Measurements from ENCODE around the gene PLEKHF1.

- TF ChIP-seq CTCF (conservative IDR thresholded peaks at IDR 0.05; ENCODE audit: low read depth, low read length) (no peak), EZH2 (IDR thresholded peaks at IDR 0.05; ENCODE audit: low read length, unreplicated experiment) (no peak), EZH2phosphoT487 (IDR thresholded peaks at IDR 0.05; ENCODE audit: borderline replicate concordance, low read length) (no peak)
Measured at GRCh38 chr19:29679598-29680210, 14.4 kb downstream of the PLEKHF1 start.
